Measurements from ENCODE around the gene KRT79. TPM values are rescaled to one million over a fixed set of nuclear protein-coding genes. Genes with fewer than 3 reads are reported as not detected.

The KRT79 gene
- total and polyA plus RNA-seq, 8 donors = 0.32 to 0.58 TPM; not detected in 6

- TF ChIP-seq CTCF (IDR thresholded peaks at IDR 0.05) = no peak
- H3K36me3 ChIP-seq = no peaks in the 10 kb centered on the region
- H3K27ac ChIP-seq = no peak overlapping the region
- H3K9me3 ChIP-seq = no peaks in the 10 kb centered on the region
- ATAC-seq (no peak), DNase-seq (no peak)
- peaks cover 17 to 33% of the 10 kb centered on the region in 2 donors for H3K4me1 ChIP-seq
- H3K27me3 ChIP-seq = peaks cover 0 to 36% of the 10 kb centered on the region in 2 donors
- intact Hi-C loops (cut with DNase I) = loop anchor here in 1 of 2 donors (5.0 kb wide), 1 partner anchor 295 kb away; no protein-coding TSS in a partner anchor
- no peak overlapping the region for H3K4me3 ChIP-seq
Measured at GRCh38 chr12:52877242-52877641, 43.1 kb upstream of the KRT79 start.

- Histone ChIP-seq H3K4me1 (peaks cover 17 to 41% of the 10 kb centered on the region in 2 donors), H3K9me3 (no peaks in the 10 kb centered on the region), H3K27ac (no peak overlapping the region), H3K27me3 (peaks cover 0 to 28% of the 10 kb centered on the region in 2 donors), H3K36me3 (no peaks in the 10 kb centered on the region), H3K4me3 (no peak overlapping the region)
- intact Hi-C loops (cut with DNase I) = loop anchor here in 1 of 2 donors (5.0 kb wide), 1 partner anchor 294 kb away; no protein-coding TSS in a partner anchor
- no peak for TF ChIP-seq CTCF (IDR thresholded peaks at IDR 0.05)
- DNase-seq (peak in 1 of 4 donors; percentile 89), ATAC-seq (peak; percentile 7)
Measured at GRCh38 chr12:52876372-52876771, 42.3 kb upstream of the KRT79 start.

- intact Hi-C loops (cut with DNase I) = loop anchor here in 1 of 2 donors (5.0 kb wide), 1 partner anchor 293 kb away; no protein-coding TSS in a partner anchor
- no peak for ATAC-seq
- peaks cover 24 to 51% of the 10 kb centered on the region in 2 donors for H3K4me1 ChIP-seq
Measured at GRCh38 chr12:52874573-52875435, 40.7 kb upstream of the KRT79 start.

GRCh38 chr12:52873832-52874572, 39.9 kb upstream of the KRT79 start:
- H3K9me3 ChIP-seq = no peaks in the 10 kb centered on the region
- ATAC-seq = peak; percentile 81
- DNase-seq = peak in 3 of 4 donors; percentile 75 to 95 (median 91)
- H3K36me3 ChIP-seq = no peaks in the 10 kb centered on the region
- H3K27ac ChIP-seq = peak overlapping the region; percentile 59 to 88
- intact Hi-C loops (cut with DNase I) = no loop called here
- H3K4me1 ChIP-seq = peaks cover 21 to 43% of the 10 kb centered on the region in 2 donors
- peak overlapping the region; percentile 32 to 38 for H3K4me3 ChIP-seq
- peaks cover 0 to 6% of the 10 kb centered on the region in 2 donors for H3K27me3 ChIP-seq
- TF ChIP-seq CTCF (IDR thresholded peaks at IDR 0.05) = no peak

More at GRCh38 chr12:52874573-52875435, 40.7 kb upstream of the KRT79 start:
- no peaks in the 10 kb centered on the region for H3K9me3 ChIP-seq
- DNase-seq = no peak
- peaks cover 0 to 13% of the 10 kb centered on the region in 2 donors for H3K27me3 ChIP-seq
- TF ChIP-seq CTCF (IDR thresholded peaks at IDR 0.05) = no peak
- peak overlapping the region in 1 of 2 donors; percentile 32 for H3K4me3 ChIP-seq
- no peaks in the 10 kb centered on the region for H3K36me3 ChIP-seq
- H3K27ac ChIP-seq = peak overlapping the region; percentile 47 to 88

GRCh38 chr12:52873513-52873831, 39.4 kb upstream of the KRT79 start:
- H3K4me3 ChIP-seq = peak overlapping the region in 1 of 2 donors; percentile 32
- peak overlapping the region in 1 of 2 donors; percentile 88 for H3K27ac ChIP-seq
- intact Hi-C loops (cut with DNase I) = no loop called here
- no peaks in the 10 kb centered on the region for H3K9me3 ChIP-seq
- ATAC-seq = no peak
- peaks cover 0 to 5% of the 10 kb centered on the region in 2 donors for H3K27me3 ChIP-seq
- peaks cover 21 to 41% of the 10 kb centered on the region in 2 donors for H3K4me1 ChIP-seq
- TF ChIP-seq CTCF (IDR thresholded peaks at IDR 0.05) = no peak
- H3K36me3 ChIP-seq = no peaks in the 10 kb centered on the region
- DNase-seq = no peak
